MM.1S (cell line): Measurements from ENCODE around the gene LRRC4C.

ENCODE experiments used
- DNase-seq: peaks from one replicate; pipeline ENCODE4 v3.0.0-alpha.2; 2015
- H2AFZ ChIP-seq: fragments of 300-600 bp; sonication (generic); 2 replicates; pipeline ENCODE4 v1.6.0; 2016; ENCODE audit warnings: antibody characterized with exemption, low read length
- H3F3A ChIP-seq: fragments of 300-600 bp; sonication (generic); 2 replicates; pipeline ENCODE4 v1.6.1; 2016; ENCODE audit warnings: mild to moderate bottlenecking, antibody characterized with exemption, low read length, moderate library complexity, mixed read lengths; ENCODE audit not compliant: insufficient read depth
- H3K27ac ChIP-seq: fragments of 300-600 bp; sonication (generic); 2 replicates; pipeline ENCODE4 v1.5.1; 2016; ENCODE audit warnings: mild to moderate bottlenecking, low read length
- H3K27me3 ChIP-seq: fragments of 300-600 bp; sonication (generic); replicated peaks from 2 replicates; pipeline ENCODE4 v1.6.0; 2016; ENCODE audit warnings: low read length; ENCODE audit not compliant: insufficient read depth
- H3K36me3 ChIP-seq: fragments of 300-600 bp; sonication (generic); replicated peaks from 2 replicates; pipeline ENCODE4 v1.6.1; 2016; ENCODE audit warnings: mild to moderate bottlenecking, low read length, mixed read lengths; ENCODE audit not compliant: insufficient read depth
- H3K4me1 ChIP-seq: fragments of 300-600 bp; sonication (generic); 2 replicates; pipeline ENCODE4 v1.6.1; 2016; ENCODE audit warnings: low read length, mixed read lengths
- H3K4me2 ChIP-seq: fragments of 300-600 bp; sonication (generic); 2 replicates; pipeline ENCODE4 v1.6.0; 2016; ENCODE audit warnings: low read depth, low read length
- H3K4me3 ChIP-seq: fragments of 300-600 bp; sonication (generic); 2 replicates; pipeline ENCODE4 v1.5.1; 2016; ENCODE audit warnings: low read length, mixed read lengths
- H3K79me2 ChIP-seq: fragments of 300-600 bp; sonication (generic); 2 replicates; pipeline ENCODE4 v1.6.1; 2016; ENCODE audit warnings: mixed run types, low read length, mixed read lengths
- H3K9ac ChIP-seq: fragments of 300-600 bp; sonication (generic); 2 replicates; pipeline ENCODE4 v1.6.1; 2016; ENCODE audit warnings: low read length, mixed read lengths
- H3K9me2 ChIP-seq: fragments of 300-600 bp; sonication (generic); replicated peaks from 2 replicates; pipeline ENCODE4 v1.6.1; 2016; ENCODE audit warnings: mild to moderate bottlenecking, low read length, mixed read lengths; ENCODE audit not compliant: insufficient read depth
- H3K9me3 ChIP-seq: fragments of 300-600 bp; sonication (generic); replicated peaks from 2 replicates; pipeline ENCODE4 v1.6.1; 2016; ENCODE audit warnings: mild to moderate bottlenecking, low read length, mixed read lengths; ENCODE audit not compliant: insufficient read depth
- H4K20me1 ChIP-seq: fragments of 300-600 bp; sonication (generic); 2 replicates; pipeline ENCODE4 v1.6.1; 2016; ENCODE audit warnings: mild to moderate bottlenecking, low read length, moderate library complexity, mixed read lengths; ENCODE audit not compliant: insufficient read depth
- CTCF ChIP-seq: fragments of 300-600 bp; sonication (generic); IDR thresholded peaks from 2 replicates; pipeline ENCODE4 v1.5.1; 2016; ENCODE audit warnings: antibody characterized with exemption, low read length, mixed read lengths
- EZH2 ChIP-seq: fragments of 300-600 bp; sonication (generic); optimal IDR thresholded peaks from 2 replicates; pipeline ENCODE3; 2017; ENCODE audit warnings: low read depth, mild to moderate bottlenecking, antibody characterized with exemption, low read length, mixed read lengths
- EZH2phosphoT487 ChIP-seq: fragments of 300-600 bp; sonication (generic); IDR thresholded peaks from 2 replicates; pipeline ENCODE4 v1.6.1; 2018; ENCODE audit warnings: antibody characterized with exemption, low read length

Gene LRRC4C

GRCh38 chr11:40606800-40607199 lies 852.7 kb downstream of the LRRC4C start:
- Histone ChIP-seq H3K9me2 (no peaks in the 10 kb centered on the region), H3K27me3 (no peaks in the 10 kb centered on the region), H3K4me3 (no peak overlapping the region), H3K36me3 (no peaks in the 10 kb centered on the region), H3K4me1 (no peaks in the 10 kb centered on the region), H3K4me2 (no peak overlapping the region), H3K27ac (no peak overlapping the region), H3F3A (no peaks in the 10 kb centered on the region), H2AFZ (no peak overlapping the region), H3K9ac (no peak overlapping the region), H3K79me2 (no peaks in the 10 kb centered on the region), H4K20me1 (no peaks in the 10 kb centered on the region), H3K9me3 (no peaks in the 10 kb centered on the region)
- no peak for TF ChIP-seq EZH2
- no peak for TF ChIP-seq EZH2phosphoT487
- no peak for TF ChIP-seq CTCF
- DNase-seq: no peak

GRCh38 chr11:40602866-40603552 lies 856.4 kb downstream of the LRRC4C start:
- Histone ChIP-seq H3K4me3 (no peak overlapping the region), H4K20me1 (no peaks in the 10 kb centered on the region), H3K4me2 (no peak overlapping the region), H3K79me2 (no peaks in the 10 kb centered on the region), H3K9me2 (no peaks in the 10 kb centered on the region), H3K27ac (no peak overlapping the region), H3K4me1 (no peaks in the 10 kb centered on the region), H3K9me3 (no peaks in the 10 kb centered on the region), H3K27me3 (no peaks in the 10 kb centered on the region), H2AFZ (no peak overlapping the region), H3F3A (no peaks in the 10 kb centered on the region), H3K36me3 (no peaks in the 10 kb centered on the region), H3K9ac (no peak overlapping the region)
- DNase-seq: no peak
- no peak for TF ChIP-seq EZH2
- TF ChIP-seq CTCF: no peak
- TF ChIP-seq EZH2phosphoT487: no peak

GRCh38 chr11:40597546-40598113 lies 861.8 kb downstream of the LRRC4C start:
- no peak for TF ChIP-seq CTCF
- TF ChIP-seq EZH2: no peak
- no peaks in the 10 kb centered on the region for H3K4me1 ChIP-seq
- DNase-seq: no peak
- no peaks in the 10 kb centered on the region for H3K9me2 ChIP-seq
- no peak overlapping the region for H3K4me3 ChIP-seq
- H2AFZ ChIP-seq: no peak overlapping the region
- H3F3A ChIP-seq: no peaks in the 10 kb centered on the region
- H4K20me1 ChIP-seq: no peaks in the 10 kb centered on the region
- no peak overlapping the region for H3K27ac ChIP-seq
- H3K36me3 ChIP-seq: no peaks in the 10 kb centered on the region
- H3K9ac ChIP-seq: no peak overlapping the region
- H3K79me2 ChIP-seq: no peaks in the 10 kb centered on the region
- H3K4me2 ChIP-seq: no peak overlapping the region
- no peaks in the 10 kb centered on the region for H3K27me3 ChIP-seq
- no peaks in the 10 kb centered on the region for H3K9me3 ChIP-seq
